Ishikawa (cell line): ENCODE data around the gene CBLN4.

ENCODE experiments used
- CEBPB ChIP-seq: IDR thresholded peaks from 2 replicates; pipeline ENCODE4 v1.6.1; 2012
- CREB1 ChIP-seq: IDR thresholded peaks from 2 replicates; pipeline ENCODE4 v1.6.1; 2012; ENCODE audit warnings: low read depth
- EGR1 ChIP-seq: IDR thresholded peaks from 2 replicates; pipeline ENCODE4 v1.6.1; 2012
- EP300 ChIP-seq: IDR thresholded peaks from 2 replicates; pipeline ENCODE4 v1.6.1; 2012; ENCODE audit warnings: borderline replicate concordance
- FOXM1 ChIP-seq: IDR thresholded peaks from 2 replicates; pipeline ENCODE4 v1.6.1; 2012; ENCODE audit warnings: low read depth, borderline replicate concordance
- MAX ChIP-seq: IDR thresholded peaks from 2 replicates; pipeline ENCODE4 v1.6.1; 2012
- NFIC ChIP-seq: IDR thresholded peaks from 2 replicates; pipeline ENCODE4 v1.6.1; 2012
- RAD21 ChIP-seq: IDR thresholded peaks from 2 replicates; pipeline ENCODE4 v1.6.1; 2012; ENCODE audit warnings: low read depth
- REST ChIP-seq: IDR thresholded peaks from 2 replicates; pipeline ENCODE4 v1.6.1; 2012; ENCODE audit warnings: low read depth, mild to moderate bottlenecking
- TAF1 ChIP-seq: IDR thresholded peaks from 2 replicates; pipeline ENCODE4 v1.6.1; 2012; ENCODE audit warnings: low read depth, mild to moderate bottlenecking
- TCF12 ChIP-seq: IDR thresholded peaks from 2 replicates; pipeline ENCODE4 v1.6.1; 2012; ENCODE audit warnings: low read depth
- TEAD4 ChIP-seq: IDR thresholded peaks from 2 replicates; pipeline ENCODE4 v1.6.1; 2012
- USF1 ChIP-seq: IDR thresholded peaks from 2 replicates; pipeline ENCODE4 v1.6.1; 2012
- YY1 ChIP-seq: IDR thresholded peaks from 2 replicates; pipeline ENCODE4 v1.6.1; 2012; ENCODE audit warnings: low read depth
- ZBTB7A ChIP-seq: IDR thresholded peaks from 2 replicates; pipeline ENCODE4 v1.6.1; 2012; ENCODE audit warnings: low read depth

CBLN4 gene

GRCh38 chr20:55964790-55965189, 40.5 kb downstream of the CBLN4 start:
- TF ChIP-seq RAD21 (no peak), EGR1 (no peak), CEBPB (no peak), FOXM1 (no peak), USF1 (no peak), CREB1 (no peak), EP300 (no peak), REST (no peak)

GRCh38 chr20:55961376-55962330, 43.7 kb downstream of the CBLN4 start:
- TF ChIP-seq FOXM1 (no peak), MAX (no peak), NFIC (no peak), TAF1 (no peak), CREB1 (no peak), TEAD4 (no peak), REST (no peak), EP300 (no peak), CEBPB (no peak), EGR1 (no peak), USF1 (no peak), ZBTB7A (no peak), RAD21 (no peak), YY1 (no peak)

- TF ChIP-seq MAX (no peak), TEAD4 (no peak), EGR1 (no peak), TCF12 (no peak), RAD21 (no peak), EP300 (no peak), TAF1 (no peak), YY1 (no peak), CREB1 (no peak), FOXM1 (no peak), REST (no peak), ZBTB7A (no peak)
These were observed 52.1 kb downstream of the CBLN4 start for GRCh38 chr20:55953201-55953600.

- TF ChIP-seq USF1, result no peak
- no peak for TF ChIP-seq NFIC
- TF ChIP-seq YY1, result no peak
- no peak for TF ChIP-seq EGR1
- no peak for TF ChIP-seq TEAD4
- no peak for TF ChIP-seq REST
- no peak for TF ChIP-seq TAF1
- TF ChIP-seq CREB1, result no peak
- no peak for TF ChIP-seq MAX
- no peak for TF ChIP-seq CEBPB
- no peak for TF ChIP-seq EP300
These were observed 57.6 kb downstream of the CBLN4 start for GRCh38 chr20:55947701-55948100.
